Measurements from ENCODE around the gene AQP3.
"Not testable (repeated sequence)": the region's sequence is repeated elsewhere in the genome, so short reads cannot be mapped to it uniquely, and the experiment has no call there.

AQP3 gene

DNA sequence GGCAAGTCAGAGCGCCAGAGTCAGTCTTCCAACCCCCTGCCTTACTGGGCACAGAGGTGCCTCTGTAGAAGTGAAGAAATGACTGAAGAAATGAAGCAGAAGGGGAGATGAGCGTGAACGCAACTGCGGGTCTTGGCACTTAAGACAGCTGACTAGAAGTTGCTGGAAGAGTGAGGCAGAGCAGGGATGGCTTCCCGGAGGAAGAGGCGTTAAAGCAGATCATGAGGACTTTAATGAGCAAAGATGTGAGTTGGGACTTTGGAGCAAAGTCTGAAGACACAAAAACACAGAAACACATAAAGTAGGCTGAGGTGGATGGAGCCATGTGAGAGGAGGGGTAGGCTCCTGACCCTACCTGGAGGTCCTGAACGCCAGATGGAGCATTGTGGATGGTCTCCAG, 7.2 kb downstream of the AQP3 start:
- DNase-seq (ENCODE audit: low read depth) = no peak

DNA sequence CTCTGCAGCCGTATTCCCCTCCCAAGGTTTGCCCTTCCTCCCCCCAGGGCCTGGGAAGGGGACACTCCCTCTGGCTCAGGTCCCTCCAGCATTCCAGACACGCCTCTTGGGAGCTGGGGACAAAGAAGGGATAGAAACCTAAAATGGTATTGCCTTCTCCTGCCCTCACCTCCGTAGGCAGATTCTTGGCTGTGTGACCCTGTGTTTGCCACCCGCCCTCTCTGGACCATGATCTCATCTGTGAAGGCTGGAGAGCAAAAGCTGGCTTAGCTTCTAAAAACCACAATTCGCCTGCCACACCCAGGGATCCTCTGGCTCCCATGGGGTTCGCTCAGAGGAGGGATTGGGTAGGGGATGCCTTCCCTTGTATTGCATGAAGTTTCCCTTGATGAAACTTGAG, 7.7 kb downstream of the AQP3 start:
- no peak for DNase-seq (ENCODE audit: low read depth)

DNA sequence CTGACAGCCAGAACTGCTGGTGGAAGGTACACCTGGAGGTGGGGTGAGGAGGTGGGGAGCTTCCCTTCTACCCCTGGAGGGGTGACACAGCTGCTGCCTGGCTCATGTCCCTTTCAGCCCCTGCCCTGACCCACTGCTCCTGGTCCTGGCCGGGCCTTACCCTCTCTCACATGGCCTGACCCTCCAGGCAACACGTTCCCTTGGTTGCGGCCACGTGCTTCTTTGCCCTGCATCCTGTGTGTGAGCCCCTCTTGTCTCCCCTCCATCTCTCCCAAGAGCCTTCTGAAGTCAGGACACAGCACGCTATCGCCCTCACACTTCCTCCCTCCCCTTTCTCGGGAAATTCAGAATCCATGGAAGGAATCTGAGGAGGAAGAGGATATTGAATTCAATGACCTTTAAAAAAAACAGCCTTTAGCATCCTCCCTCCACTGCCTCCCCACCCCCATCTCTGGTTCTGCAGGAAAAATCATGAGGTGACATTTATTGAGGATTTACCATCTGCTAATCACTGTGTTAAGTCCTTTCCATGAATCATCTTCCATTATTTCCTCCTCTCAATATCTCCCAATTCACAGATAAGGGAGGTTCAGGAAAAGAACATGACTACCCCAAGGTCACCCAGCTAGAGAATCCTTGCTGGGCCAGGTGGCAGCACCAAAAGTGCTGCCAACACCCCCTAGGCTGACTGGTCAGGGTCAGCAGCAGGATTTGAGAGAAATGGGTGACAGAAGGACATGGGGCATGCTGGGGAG, 8.3 kb downstream of the AQP3 start:
- DNase-seq (ENCODE audit: low read depth) = no peak

- no peak for DNase-seq (ENCODE audit: low read depth)
These were observed 9.5 kb downstream of the AQP3 start for GRCh38 chr9:33437898-33438297.

GRCh38 chr9:33437205-33437604, 10.2 kb downstream of the AQP3 start:
- no peak for DNase-seq (ENCODE audit: low read depth)

DNA sequence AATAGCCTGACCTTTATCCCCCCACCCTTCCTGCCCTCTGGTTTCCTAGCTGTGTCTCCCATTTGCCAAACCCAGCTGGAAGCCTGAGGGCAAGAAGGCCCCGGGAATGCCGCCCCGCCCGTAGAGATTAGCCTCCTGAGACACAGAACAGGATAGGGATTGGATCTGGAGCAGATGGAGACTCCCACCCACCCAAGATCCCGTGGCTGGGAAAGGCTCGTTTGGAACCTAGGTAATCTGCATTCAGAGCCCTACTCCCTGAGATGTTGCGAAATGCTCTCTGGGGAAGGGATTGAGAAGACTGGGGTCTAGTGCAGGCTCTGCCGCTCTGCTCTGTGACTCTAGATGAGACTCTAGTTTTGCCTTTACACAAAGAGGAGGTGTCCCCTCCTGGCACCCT, 10.9 kb downstream of the AQP3 start:
- DNase-seq (ENCODE audit: low read depth) = no peak

- DNase-seq (ENCODE audit: low read depth) = no peak
These were observed 11.5 kb downstream of the AQP3 start for GRCh38 chr9:33435821-33436277.

DNA sequence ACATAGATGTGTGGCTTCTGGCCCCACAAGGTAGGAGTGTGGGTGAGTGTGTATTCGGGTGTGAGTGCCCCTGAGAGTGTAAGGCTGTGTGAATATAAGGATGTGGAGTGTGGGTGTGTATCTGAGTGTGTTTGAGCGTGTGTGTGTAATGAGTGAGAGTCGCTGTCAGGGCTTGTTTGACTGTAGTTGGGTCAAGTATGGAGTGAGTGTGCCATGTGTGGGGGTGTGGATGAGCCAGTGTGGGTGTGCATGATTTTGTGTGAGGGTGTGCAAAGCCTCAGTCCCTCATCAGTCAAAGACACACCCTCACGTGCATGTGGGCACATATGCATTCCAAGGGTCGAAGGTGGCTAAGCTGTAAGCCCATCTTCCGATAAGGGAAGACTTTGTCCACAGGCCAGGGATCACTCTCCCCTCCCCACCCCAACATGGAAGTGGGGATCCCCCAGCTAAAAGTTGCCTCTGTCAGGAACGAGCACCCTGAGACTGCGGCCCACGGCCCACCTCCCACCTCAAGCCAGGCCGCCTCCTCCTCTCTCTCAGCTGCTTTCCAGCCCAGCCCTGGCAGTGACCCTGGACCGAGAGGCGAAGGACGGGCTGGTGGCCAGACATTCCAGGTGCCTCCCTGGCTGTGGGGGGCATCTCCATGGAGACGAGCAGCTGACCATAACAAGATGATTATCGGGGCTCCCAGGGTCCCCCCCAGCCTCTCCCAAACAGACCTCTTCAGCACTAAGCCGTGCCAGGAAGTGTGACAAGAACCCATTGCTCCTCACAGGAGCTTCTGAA, 12.9 kb downstream of the AQP3 start:
- DNase-seq (ENCODE audit: low read depth) = no peak

GRCh38 chr9:33433871-33434270, 13.5 kb downstream of the AQP3 start:
- no peak for DNase-seq (ENCODE audit: low read depth)

DNA sequence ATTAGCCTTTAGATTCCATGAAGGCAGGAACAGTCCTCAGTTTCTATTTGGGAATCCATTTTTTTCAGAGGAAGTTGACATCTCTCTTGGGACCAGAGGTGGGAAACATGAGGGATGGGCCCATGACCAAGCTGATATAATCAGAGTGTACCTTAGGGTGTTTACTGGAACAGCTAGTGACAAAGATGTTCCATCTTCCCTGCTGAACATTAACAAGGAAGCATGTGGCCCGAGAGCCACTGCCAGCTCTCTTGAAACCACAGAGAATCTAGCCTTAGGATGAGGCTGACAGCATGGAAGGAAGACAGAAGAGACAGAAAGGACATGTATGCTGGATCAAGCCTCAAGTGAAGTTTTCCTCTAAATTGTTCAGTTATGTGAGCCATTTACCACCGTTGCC, 16.0 kb downstream of the AQP3 start:
- DNase-seq (ENCODE audit: low read depth) = no peak

GRCh38 chr9:33430942-33431341, 16.5 kb downstream of the AQP3 start:
- DNase-seq (ENCODE audit: low read depth) = no peak

DNA sequence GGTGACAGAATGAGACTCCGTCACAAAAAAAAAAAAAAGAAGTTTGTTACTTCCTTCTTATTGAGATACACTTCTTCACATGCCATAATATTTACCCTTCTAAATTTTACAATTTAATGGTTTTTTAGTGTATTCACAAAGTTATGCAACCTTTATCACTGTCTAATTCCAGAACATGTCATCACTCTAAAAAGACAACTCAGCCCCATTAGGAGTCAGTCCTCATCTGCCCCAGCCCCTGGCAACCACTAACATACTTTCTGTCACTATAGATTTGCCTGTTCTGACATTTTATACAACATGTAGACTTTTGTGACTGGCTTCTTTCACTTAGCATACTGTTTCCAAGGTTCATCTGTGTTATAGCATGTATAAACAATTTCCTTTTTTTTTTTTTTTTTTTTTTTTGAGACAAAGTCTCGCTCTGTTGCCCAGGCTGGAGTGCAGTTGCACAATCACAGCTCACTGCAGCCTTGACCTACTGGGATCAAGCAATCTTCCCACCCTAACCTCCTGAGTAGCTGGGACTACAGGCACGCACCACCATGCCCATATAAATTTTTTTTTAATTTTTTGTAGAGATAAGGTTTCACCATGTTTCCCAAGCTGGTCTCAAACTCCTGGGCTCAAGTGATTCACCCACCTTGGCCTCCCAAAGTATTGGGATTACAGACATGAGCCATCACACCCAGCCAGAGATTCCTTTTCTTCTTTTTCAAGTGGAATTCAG, 18.0 kb downstream of the AQP3 start:
- no peak for DNase-seq (ENCODE audit: low read depth)

GRCh38 chr9:33426843-33427293, 20.5 kb downstream of the AQP3 start:
- DNase-seq (ENCODE audit: low read depth) = no peak

DNA sequence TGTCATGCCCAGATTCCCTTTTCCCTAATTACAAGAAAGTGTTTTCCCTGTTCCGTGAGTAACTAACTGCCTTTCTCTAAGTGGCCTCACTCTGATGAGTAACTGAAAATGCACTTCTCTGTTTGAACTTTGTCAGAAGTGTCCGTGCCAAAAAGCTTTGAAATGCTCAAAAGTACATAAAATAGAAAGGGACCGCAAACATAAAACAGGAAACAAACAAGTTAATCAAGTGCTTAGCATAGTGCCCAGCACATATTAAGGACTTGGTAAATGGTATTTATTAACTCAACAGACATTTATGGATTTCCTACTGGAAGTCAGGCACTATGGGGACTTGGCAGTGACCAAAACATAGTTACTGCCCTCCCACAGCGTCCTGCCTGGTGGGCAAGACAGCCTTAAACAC, 22.3 kb downstream of the AQP3 start:
- DNase-seq (ENCODE audit: low read depth) = no peak

GRCh38 chr9:33424492-33424891, 22.9 kb downstream of the AQP3 start:
- DNase-seq (ENCODE audit: low read depth) = not testable (repeated sequence)

DNA sequence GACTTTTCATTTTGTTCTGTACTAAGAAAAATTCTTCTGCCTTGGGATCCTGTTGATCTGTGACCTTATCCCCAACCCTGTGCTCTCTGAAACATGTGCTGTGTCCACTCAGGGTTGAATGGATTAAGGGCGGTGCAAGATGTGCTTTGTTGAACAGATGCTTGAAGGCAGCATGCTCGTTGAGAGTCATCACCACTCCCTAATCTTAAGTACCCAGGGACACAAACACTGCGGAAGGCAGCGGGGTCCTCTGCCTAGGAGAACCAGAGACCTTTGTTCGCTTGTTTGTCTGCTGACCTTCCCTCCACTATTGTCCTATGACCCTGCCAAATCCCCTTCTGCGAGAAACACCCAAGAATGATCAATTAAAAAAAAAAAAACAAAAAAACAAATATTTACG, 23.4 kb downstream of the AQP3 start:
- DNase-seq (ENCODE audit: low read depth) = not testable (repeated sequence)

- no peak for DNase-seq (ENCODE audit: low read depth)
These were observed 27.6 kb downstream of the AQP3 start for GRCh38 chr9:33419708-33420303.

DNA sequence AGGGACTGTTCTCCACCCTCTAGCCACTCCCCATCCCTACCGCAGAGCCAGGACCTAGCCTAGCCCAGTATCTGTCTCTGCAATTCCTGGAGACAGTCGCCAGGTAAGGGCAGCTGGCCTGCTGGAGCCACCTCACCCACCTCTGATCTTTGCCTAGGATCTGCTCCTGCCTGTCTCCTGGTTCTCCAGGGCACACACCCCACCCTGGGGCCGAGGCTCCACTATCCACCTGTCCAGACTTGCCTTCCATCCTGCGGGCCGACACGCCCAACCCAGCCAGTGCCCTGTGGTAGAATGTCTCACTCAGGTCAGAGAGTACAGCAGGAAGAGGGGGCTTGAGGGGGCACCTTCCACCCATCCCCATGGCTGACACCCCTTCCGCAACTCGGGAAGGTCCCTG, 29.3 kb downstream of the AQP3 start:
- no peak for DNase-seq (ENCODE audit: low read depth)

- no peak for DNase-seq (ENCODE audit: low read depth)
These were observed 30.4 kb downstream of the AQP3 start for GRCh38 chr9:33416996-33417395.

GRCh38 chr9:33415501-33416038, 31.8 kb downstream of the AQP3 start:
- no peak for DNase-seq (ENCODE audit: low read depth)

DNA sequence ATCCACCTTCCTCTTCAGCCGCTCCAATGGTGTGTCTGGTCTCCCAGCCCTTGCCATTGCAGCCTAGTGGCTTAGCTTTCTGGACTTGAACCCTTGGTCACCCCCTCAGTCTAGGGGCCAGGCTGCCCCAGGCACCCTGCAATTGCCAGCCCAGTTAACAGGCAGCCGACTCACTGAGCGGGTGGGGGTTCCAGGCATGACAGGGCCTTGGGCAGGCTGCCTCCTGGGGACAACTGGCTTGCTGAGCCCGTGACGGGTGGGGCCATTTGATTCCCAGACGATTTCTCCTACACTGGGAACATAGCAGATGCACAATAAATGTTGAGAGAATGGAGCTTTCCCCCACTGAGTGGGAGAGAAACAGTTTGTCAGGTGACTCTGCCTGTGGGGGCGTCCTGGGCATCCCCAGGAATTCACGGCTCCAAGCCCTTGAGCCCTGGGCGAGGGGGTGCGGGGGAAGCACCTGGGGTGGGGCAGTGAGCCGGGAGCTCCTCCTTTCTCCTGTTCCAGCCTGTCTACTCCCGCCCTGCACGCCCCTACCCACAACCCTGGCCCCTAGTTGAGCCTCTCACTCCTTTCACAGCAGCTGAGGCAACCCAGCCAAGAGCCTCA, 32.4 kb downstream of the AQP3 start:
- no peak for DNase-seq (ENCODE audit: low read depth)

GRCh38 chr9:33414268-33414667, 33.1 kb downstream of the AQP3 start:
- no peak for DNase-seq (ENCODE audit: low read depth)
